Peyer's patch (tissue), 4 donors: ENCODE measurements around the gene NCAM2.

Experiments
- POLR2A ChIP-seq, 2 donors: fragments of 450-650 bp; IDR thresholded peaks; one replicate each; pipeline ENCODE4 v1.5.1; 2017; ENCODE audit warnings: antibody characterized with exemption in 2 of 2, mild to moderate bottlenecking in 2 of 2, moderate library complexity in 2 of 2
- TF ChIP-seq, protein P1 (sequence below), 6 experiments: fragments of 450-650 bp in 4 of 6; fragments of 200-600 bp in 2 of 6; sonication (generic) in 1 of 6; IDR thresholded peaks; one replicate each; pipeline ENCODE4 v1.5.1; 2017 to 2019; ENCODE audit warnings: antibody characterized with exemption in 6 of 6, mild to moderate bottlenecking in 3 of 6, moderate library complexity in 1 of 6

DNA sequence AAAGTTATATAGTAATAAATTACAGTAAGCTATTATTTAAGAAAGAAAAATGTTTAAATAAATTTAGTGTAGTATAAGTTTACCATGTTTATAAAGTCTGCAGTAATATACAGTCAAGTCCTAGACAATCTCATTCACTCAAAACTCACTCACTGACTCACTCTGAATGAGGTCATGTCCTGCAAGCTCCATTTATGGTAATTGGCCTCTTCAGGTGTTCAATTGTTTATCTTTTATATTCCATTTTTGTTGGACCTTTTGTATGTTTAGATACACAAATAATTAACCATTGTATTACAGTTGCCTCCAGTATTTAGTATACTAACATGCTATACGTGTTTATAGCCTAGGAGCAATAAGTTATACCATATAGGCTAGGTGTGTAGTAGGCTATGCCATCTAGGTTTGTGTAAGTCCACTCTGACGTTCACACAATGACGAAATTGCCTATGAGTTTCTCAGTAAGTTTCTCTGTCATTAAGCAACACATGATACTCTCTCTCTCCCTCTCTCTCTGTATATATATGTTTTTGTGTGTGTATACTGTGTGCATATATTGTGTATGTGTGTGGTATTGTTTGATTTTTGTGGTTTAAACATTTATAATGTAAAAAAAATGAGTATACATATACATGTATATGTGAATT, 161.2 kb downstream of the NCAM2 start:
- TF ChIP-seq, protein P1, sequence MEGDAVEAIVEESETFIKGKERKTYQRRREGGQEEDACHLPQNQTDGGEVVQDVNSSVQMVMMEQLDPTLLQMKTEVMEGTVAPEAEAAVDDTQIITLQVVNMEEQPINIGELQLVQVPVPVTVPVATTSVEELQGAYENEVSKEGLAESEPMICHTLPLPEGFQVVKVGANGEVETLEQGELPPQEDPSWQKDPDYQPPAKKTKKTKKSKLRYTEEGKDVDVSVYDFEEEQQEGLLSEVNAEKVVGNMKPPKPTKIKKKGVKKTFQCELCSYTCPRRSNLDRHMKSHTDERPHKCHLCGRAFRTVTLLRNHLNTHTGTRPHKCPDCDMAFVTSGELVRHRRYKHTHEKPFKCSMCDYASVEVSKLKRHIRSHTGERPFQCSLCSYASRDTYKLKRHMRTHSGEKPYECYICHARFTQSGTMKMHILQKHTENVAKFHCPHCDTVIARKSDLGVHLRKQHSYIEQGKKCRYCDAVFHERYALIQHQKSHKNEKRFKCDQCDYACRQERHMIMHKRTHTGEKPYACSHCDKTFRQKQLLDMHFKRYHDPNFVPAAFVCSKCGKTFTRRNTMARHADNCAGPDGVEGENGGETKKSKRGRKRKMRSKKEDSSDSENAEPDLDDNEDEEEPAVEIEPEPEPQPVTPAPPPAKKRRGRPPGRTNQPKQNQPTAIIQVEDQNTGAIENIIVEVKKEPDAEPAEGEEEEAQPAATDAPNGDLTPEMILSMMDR (IDR thresholded peaks at IDR 0.05) = no peak
- no peak for TF ChIP-seq POLR2A (IDR thresholded peaks at IDR 0.05)
